ENCODE results near the gene SLIRP.
"Not testable (repeated sequence)": the region's sequence is repeated elsewhere in the genome, so short reads cannot be mapped to it uniquely, and the experiment has no call there.

SLIRP gene

DNA sequence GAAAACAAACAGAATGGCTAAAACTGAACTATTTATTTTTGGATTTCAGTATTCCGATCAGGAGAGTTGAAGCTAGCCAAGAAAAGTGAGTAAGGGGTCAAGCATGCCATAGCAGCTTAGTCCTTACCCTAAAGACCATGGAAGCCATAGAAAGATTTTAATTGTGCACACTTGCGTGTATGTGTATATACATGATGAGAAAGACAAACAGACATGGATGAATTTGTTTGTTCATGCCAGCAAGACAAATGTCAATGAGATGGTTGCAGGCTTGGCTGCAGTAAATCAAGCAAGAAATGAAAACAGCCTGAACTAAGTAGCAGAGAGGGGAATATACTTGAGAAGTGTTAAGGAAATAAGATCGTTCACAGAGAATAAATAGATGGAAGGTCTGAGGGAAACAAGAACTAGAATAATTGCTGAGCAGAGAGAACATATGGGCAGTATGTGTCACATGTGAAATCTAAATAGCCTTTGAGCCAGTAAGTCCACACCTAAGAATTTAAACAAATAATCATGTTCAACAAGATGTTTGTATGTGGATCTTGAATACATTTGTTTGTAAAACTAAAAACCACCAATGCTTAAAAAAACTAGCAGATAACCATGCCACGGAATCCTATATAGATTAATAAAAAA lies 38.3 kb downstream of the SLIRP start:
- no peak for DNase-seq

DNA sequence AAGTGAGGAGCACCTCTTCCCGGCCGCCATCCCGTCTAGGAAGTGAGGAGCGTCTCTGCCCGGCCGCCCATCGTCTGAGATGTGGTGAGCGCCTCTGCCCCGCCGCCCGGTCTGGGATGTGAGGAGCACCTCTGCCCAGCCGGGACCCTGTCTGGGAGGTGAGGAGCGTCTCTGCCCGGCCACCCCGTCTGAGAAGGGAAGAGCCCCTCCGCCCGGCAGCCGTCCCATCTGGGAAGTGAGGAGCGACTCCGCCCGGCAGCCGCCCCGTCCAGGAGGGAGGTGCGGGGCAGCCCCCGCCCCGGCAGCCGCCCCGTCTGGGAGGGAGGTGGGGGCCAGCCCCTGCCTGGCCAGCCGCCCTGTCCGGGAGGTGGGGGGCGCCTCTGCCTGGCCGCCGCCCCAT lies 39.5 kb downstream of the SLIRP start:
- DNase-seq, result not testable (repeated sequence)

DNA sequence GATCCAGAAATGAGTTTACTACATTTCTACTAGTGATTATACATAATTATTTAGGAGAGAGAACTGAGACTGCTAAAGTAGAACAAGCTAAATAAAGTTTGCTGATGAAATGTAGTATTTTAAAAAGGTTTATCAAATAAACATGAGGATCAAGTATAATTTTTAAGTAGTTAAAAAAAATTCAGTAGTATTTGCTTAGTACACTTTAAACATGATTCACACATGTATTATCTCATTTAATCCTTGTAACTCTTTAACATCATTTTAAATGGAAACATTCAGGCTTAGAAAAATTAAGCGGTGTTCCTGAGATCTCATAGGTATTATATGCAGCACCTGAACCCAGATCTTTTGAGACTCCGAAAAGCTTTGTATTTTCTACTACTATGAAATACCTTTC lies 44.4 kb downstream of the SLIRP start:
- DNase-seq, result no peak

DNA sequence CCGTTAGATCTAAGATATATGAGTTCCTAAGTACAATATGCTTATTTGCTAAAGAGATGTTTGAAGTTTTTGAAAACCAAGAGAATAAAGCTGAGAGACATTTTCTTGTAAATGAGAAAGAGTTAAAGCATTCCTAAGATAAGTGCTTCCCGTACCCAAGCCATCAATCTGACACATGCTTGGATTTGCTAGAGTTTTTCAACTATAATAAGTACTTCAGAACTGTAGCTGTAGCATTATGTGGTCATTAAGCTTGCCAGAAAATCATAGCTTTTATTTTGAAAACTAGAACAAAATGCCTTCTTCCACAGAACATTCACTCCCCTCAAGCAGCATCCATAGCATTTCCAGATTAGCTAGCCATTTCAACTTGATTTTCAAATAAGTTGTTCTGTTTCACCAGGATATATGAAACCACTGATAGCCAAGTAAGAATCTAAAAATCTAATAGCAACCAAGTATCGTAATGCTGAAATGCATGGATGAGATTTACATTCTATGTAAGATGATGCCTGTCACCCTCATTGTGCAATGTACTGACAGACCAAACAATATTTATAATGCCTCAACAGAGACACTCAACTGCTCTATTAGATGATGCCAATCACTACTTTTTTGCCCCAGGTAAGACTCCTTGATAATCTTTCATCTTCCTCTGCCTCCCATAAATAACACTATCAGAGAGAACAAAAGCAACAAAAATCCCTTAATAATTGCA lies 45.1 kb downstream of the SLIRP start:
- DNase-seq, result no peak

DNA sequence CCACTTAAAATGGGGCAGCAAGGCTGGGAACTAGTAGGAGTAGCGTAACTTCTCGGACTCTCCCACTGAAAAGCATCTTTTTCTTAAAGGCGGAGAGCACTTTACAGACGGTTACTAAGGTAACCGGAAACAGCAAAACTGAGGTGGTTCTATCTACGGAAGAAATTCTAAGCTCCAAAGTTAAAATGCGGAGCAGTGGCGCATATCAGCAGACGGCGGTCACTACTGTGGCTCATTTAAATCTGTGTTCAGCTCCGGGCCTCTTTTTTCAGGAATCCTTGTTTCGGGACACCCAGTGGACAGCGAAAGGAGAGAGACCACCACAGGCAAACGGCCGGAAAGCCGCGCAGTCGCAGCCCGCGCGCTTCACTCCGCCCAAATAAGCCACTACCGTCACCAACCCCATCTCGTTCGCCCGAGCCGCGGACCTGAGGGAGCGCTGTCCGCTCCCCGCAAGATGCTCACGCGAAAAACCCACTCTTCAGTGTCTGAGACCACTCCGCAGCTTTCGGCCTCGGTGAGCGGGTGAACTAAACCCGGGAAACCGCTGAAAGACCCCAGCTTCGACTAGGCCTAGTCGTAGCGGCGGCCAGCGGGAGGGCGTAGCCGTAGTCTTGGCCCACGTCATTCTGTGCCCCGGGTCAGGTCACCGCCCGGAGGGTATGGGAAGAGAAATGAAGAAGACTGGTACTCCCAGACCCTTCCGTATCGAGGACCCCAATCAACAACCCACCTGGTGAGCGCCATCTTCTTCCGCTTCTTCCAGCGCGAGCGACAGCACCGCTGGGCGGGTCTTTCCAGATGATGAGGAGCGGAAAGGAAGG lies 52.7 kb downstream of the SLIRP start, which contains the start of gene SNW1:
SNW1 (minus strand) TSS at position 776 of the 824 bp plus-strand sequence; CDS start at position 747, 29 bp downstream.
- DNase-seq, result peak; percentile 91

DNA sequence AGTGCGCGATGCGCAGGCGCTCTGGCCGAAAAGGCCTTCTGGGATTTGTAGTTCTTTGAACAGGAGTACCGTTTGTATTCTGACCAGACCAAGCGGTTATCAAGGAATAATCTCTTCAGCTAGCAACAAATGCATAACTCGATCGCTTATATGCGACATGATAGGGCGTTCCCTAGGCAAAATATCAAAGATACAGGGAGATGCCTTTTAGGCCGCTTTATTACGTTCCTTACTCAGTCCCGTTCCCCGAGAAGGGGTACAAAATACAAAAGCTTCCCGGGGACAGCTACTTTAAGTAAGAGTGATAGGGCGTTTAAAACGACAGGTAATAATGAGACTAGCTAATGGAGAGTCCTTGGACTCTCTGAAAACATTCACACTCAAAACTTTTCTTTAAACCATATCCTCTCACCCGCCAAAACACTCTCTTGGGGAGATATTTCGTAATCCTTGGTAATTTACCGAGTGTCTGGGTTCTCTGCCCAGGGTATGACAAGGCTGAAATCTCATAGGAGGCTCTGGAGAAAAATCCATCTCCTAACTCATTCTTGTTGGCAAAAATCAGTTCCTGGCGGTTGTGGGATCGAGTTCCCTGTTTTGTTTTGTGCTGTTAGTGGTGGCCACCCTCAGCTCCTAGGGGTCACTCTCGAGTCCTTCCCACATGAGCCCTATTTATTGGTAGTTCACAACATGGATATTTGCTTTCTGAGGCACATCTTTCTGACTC lies 53.5 kb downstream of the SLIRP start:
- DNase-seq, result no peak

DNA sequence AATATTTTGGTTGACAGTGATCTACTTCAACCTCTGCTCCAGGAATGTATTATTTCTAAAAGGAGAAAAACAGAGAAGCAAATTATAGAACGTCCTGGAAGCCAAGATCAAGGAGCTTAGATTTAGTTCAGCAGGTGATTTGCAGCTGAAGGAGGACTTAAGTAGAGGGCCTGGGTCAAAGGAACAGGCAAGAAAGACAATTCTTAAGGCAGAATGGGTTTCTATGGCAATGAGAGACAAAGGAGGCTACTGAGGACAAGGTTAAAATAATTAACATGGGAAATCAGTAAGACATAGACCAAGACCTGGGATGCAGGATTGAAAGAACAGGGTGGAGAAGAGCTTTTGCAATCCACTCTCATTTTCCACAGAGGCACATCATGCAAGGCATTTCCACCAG lies 55.4 kb downstream of the SLIRP start:
- DNase-seq, result no peak

DNA sequence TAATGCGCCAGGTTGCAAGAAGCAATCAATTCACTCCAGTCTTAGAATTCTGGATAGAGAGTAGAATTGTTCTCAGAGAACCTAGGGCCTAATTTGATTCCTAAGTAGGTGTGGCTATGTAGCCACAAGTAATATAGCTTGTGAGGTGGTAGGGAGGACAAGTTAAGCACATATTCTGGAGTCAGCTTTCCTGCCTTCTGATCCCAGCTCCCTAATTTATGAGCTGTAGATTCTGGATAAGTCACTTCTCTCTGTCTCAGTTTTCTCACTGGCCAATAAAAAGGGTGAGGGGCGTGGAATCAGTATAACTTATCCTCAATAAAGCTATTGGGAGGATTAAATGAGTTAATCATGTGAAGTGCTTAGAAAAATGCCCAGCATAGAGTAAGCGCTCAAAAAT lies 56.1 kb downstream of the SLIRP start:
- no peak for DNase-seq
